ENCODE measurements around the gene MGARP. TPM values are rescaled to one million over a fixed set of nuclear protein-coding genes. Genes with fewer than 3 reads are reported as not detected.

Gene MGARP
- total and polyA plus RNA-seq, 9 donors = 11.4 to 108 (median 19.9) TPM

DNA sequence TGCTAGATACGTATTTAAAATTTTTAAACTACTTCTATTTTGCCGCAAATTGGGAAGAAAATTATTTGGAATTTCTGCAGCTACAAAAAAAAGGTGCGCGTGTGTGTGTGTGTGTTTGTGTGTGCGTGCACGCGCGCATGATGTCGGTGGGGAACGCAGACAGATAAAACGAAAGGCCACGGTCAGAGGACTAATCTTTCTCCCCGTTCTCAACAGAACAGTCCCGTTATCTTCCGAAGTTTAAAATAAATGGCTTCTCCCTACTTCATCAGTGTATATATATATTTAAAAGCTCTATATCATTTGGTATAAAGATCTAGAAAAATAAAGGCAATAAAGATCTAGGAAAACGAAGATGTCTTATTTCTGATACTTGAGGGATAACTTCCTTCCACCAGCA lies 1.5 kb downstream of the MGARP start:
- Histone ChIP-seq H3K27ac (peak overlapping the region in 1 of 2 donors; percentile 78), H3K36me3 (no peaks in the 10 kb centered on the region), H3K27me3 (no peaks in the 10 kb centered on the region), H3K9me3 (no peaks in the 10 kb centered on the region), H3K4me1 (ENCODE audit: insufficient read depth) (peaks cover 5% of the 10 kb centered on the region), H3K4me3 (no peak overlapping the region)
- 58 to 68% (median 60%) methylated on average over 16 of the region's 16 CpGs for WGBS, 3 donors
- TF ChIP-seq, protein P1, sequence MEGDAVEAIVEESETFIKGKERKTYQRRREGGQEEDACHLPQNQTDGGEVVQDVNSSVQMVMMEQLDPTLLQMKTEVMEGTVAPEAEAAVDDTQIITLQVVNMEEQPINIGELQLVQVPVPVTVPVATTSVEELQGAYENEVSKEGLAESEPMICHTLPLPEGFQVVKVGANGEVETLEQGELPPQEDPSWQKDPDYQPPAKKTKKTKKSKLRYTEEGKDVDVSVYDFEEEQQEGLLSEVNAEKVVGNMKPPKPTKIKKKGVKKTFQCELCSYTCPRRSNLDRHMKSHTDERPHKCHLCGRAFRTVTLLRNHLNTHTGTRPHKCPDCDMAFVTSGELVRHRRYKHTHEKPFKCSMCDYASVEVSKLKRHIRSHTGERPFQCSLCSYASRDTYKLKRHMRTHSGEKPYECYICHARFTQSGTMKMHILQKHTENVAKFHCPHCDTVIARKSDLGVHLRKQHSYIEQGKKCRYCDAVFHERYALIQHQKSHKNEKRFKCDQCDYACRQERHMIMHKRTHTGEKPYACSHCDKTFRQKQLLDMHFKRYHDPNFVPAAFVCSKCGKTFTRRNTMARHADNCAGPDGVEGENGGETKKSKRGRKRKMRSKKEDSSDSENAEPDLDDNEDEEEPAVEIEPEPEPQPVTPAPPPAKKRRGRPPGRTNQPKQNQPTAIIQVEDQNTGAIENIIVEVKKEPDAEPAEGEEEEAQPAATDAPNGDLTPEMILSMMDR (IDR thresholded peaks at IDR 0.05) = no peak
- TF ChIP-seq EP300 (IDR thresholded peaks at IDR 0.05) (no peak), POLR2A (IDR thresholded peaks at IDR 0.05) (no peak)
- peak in 3 of 5 donors; percentile 29 to 47 (median 42) for DNase-seq
- intact Hi-C loops (cut with DNase I) = no loop called here

DNA sequence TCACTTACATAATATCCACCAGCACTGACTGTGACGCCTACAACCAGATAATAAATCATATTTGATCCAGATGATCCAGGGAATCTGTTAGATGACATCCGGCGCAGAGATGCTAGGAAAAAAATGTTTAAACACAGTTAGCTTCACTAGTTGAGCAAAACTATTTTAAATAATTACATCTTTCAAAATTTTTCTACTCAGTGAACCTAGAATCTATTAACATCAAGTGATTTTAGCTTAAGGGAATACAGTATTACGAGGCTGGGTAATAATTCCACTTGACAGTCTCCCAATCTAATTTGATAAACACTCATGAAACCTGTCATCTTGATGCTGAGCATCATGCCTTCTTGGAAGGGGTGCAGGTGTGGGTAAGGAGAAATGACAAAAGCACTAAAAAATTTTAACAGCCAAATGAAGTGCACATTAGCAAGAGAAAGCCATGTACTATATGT lies 4.7 kb downstream of the MGARP start:
- DNase-seq = no peak
- Histone ChIP-seq H3K9me3 (no peaks in the 10 kb centered on the region), H3K27me3 (no peaks in the 10 kb centered on the region), H3K36me3 (no peaks in the 10 kb centered on the region), H3K4me3 (no peak overlapping the region), H3K4me1 (ENCODE audit: insufficient read depth) (no peaks in the 10 kb centered on the region), H3K27ac (no peak overlapping the region)
- TF ChIP-seq, protein P1 (IDR thresholded peaks at IDR 0.05) = no peak
- TF ChIP-seq EP300 (IDR thresholded peaks at IDR 0.05) = no peak
- no peak for TF ChIP-seq POLR2A (IDR thresholded peaks at IDR 0.05)
- 96 to 98% (median 96%) methylated on average over 4 of the region's 4 CpGs for WGBS, 3 donors
- intact Hi-C loops (cut with DNase I) = no loop called here

DNA sequence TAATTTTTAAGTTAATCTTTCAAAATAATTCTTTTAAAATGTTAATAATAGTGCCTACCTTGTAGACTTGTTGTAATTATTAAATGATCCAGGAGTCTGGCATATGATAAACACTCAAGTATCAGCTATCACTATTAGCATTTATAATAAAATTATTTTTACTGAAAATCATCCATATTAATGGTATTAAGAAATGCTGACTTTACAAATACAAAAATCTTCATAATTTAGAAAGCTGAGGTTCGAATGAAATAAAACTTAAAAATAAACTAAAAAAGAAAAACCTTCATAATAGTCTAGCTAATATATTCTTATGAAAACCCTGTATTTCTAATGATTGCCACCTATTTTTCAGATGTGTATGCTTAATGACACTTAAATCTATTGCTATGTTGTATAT lies 5.2 kb downstream of the MGARP start:
- H3K4me3 ChIP-seq = no peak overlapping the region
- no peak for DNase-seq
- H3K36me3 ChIP-seq = no peaks in the 10 kb centered on the region
- no peaks in the 10 kb centered on the region for H3K4me1 ChIP-seq (ENCODE audit: insufficient read depth)
- 88 to 97% (median 92%) methylated on average over 1 of the region's 1 CpG for WGBS, 3 donors
- no peaks in the 10 kb centered on the region for H3K9me3 ChIP-seq
- H3K27me3 ChIP-seq = no peaks in the 10 kb centered on the region
- intact Hi-C loops (cut with DNase I) = no loop called here
- TF ChIP-seq POLR2A (IDR thresholded peaks at IDR 0.05) (no peak), EP300 (IDR thresholded peaks at IDR 0.05) (no peak)
- TF ChIP-seq, protein P1 (IDR thresholded peaks at IDR 0.05) = no peak
- no peak overlapping the region for H3K27ac ChIP-seq

DNA sequence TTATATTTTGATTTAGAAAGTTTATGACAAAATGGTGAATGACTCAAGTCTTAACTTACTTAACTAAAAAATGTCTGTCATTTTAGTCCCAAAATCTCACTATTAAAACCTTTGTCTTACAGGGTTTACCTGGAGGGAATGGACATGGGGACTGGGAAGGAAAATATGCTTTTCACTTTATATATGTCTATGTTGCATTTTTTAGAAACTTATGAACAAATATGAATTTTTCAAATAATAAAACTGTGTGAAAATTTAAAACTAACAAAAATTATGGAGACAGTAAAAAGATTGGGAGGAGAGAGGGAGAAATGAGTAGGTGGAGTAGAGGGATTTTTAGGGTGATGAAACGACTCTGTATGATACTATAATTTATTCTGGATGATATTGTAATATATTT lies 6.2 kb downstream of the MGARP start:
- H3K4me3 ChIP-seq = no peak overlapping the region
- intact Hi-C loops (cut with DNase I) = no loop called here
- H3K36me3 ChIP-seq = no peaks in the 10 kb centered on the region
- no peak overlapping the region for H3K27ac ChIP-seq
- no peaks in the 10 kb centered on the region for H3K9me3 ChIP-seq
- no peaks in the 10 kb centered on the region for H3K27me3 ChIP-seq
- no peak for DNase-seq
- no peaks in the 10 kb centered on the region for H3K4me1 ChIP-seq (ENCODE audit: insufficient read depth)
- TF ChIP-seq POLR2A (IDR thresholded peaks at IDR 0.05) = no peak
- TF ChIP-seq, protein P1 (IDR thresholded peaks at IDR 0.05) = no peak
- TF ChIP-seq EP300 (IDR thresholded peaks at IDR 0.05) = no peak
- 86 to 89% (median 89%) methylated on average over 1 of the region's 1 CpG for WGBS, 3 donors

All from ovary (tissue), 9 donors.